GM12878 (cell line): ENCODE results near the gene FGGY. TPM values are rescaled to one million over a fixed set of nuclear protein-coding genes. Genes with fewer than 3 reads are reported as not detected.

ENCODE experiments used
- ATAC-seq: fragments of 200-7000 bp; cut with Tn5 transposase; 3 replicates; pipeline ENCODE4 v1.9.1; 2020; ENCODE audit warnings: mild to moderate bottlenecking, moderate library complexity
- BruUV-seq: library from RNA; stranded (reverse); fragments of 400-500 nt; replicated peaks from 2 replicates; lab custom pipeline; 2021; lab: Mats Ljungman, UMichigan
- CTCF ChIA-PET: fragments of 300-600 bp; sonication (Branson Sonifier 250); formaldehyde crosslinking; extraction: SDS; loops from one replicate; lab custom pipeline; 2021; ENCODE audit warnings: inconsistent platforms; lab: Yijun Ruan, JAX
- POLR2A ChIA-PET: fragments of 350-600 bp; formaldehyde crosslinking; extraction: SDS; loops from one replicate; lab custom pipeline; 2021; ENCODE audit warnings: inconsistent platforms; lab: Charles Lee
- RAD21 ChIA-PET: fragments of 300-600 bp; sonication (Branson Sonifier 250); formaldehyde crosslinking; loops from one replicate; lab custom pipeline; 2023; ENCODE audit warnings: antibody characterized with exemption; ENCODE audit not compliant: unreplicated experiment; lab: Charles Lee
- SMC1A ChIA-PET: fragments of 300-600 bp; sonication (Branson Sonifier 250); formaldehyde crosslinking; loops from one replicate; lab custom pipeline; 2023; ENCODE audit not compliant: unreplicated experiment, uncharacterized antibody; lab: Charles Lee
- DNase-seq: peaks from one replicate; pipeline ENCODE4 v3.0.0-alpha.2; 2011; ENCODE audit warnings: low read depth, low spot score
- FAIRE-seq: peaks from 3 replicates; lab custom pipeline; 2011; peaks lifted over from hg19 to GRCh38; lab: Jason Lieb, UNC
- H2AFZ ChIP-seq: 2 replicates; pipeline ENCODE4 v1.6.0; 2011; ENCODE audit warnings: low read depth, low read length, control low read depth; ENCODE audit not compliant: control insufficient read depth
- H3K27ac ChIP-seq: 2 replicates; pipeline ENCODE4 v1.5.1; 2011; ENCODE audit warnings: control low read depth; ENCODE audit not compliant: control insufficient read depth, insufficient read depth
- H3K27me3 ChIP-seq, 2 experiments: replicated peaks in 1 of 2; 2 replicates each; pipeline versions ENCODE4 v1.6.0 to v1.6.1; 2011; ENCODE audit warnings: low read length in 1 of 2; ENCODE audit not compliant: control insufficient read depth in 2 of 2, insufficient read depth in 2 of 2
- H3K36me3 ChIP-seq, 2 experiments: 2 replicates each; pipeline ENCODE4 v1.5.1; 2011; ENCODE audit warnings: low read length in 1 of 2; ENCODE audit not compliant: control insufficient read depth in 2 of 2, insufficient read depth in 2 of 2
- H3K4me1 ChIP-seq: 2 replicates; pipeline ENCODE4 v1.6.1; 2011; ENCODE audit warnings: mild to moderate bottlenecking, low read length, moderate library complexity, mixed read lengths; ENCODE audit not compliant: control insufficient read depth, insufficient read depth
- H3K4me2 ChIP-seq: 2 replicates; pipeline ENCODE4 v1.6.0; 2011; ENCODE audit warnings: control low read depth; ENCODE audit not compliant: control insufficient read depth, insufficient read depth
- H3K4me3 ChIP-seq: fragments of 200-600 bp; sonication (generic); 2 replicates; pipeline ENCODE4 v1.5.1; 2016
- H3K79me2 ChIP-seq: 2 replicates; pipeline ENCODE4 v1.6.0; 2011; ENCODE audit warnings: low read length; ENCODE audit not compliant: control insufficient read depth, insufficient read depth
- H3K9ac ChIP-seq: 2 replicates; pipeline ENCODE4 v1.8.0; 2011; ENCODE audit warnings: low read length, control low read depth, mixed read lengths; ENCODE audit not compliant: control insufficient read depth, insufficient read depth
- H3K9me3 ChIP-seq: replicated peaks from 3 replicates; pipeline ENCODE4 v1.5.1; 2011; ENCODE audit warnings: mild to moderate bottlenecking, low read length; ENCODE audit not compliant: control insufficient read depth, insufficient read depth
- H4K20me1 ChIP-seq: 2 replicates; pipeline ENCODE4 v1.6.0; 2011; ENCODE audit not compliant: control insufficient read depth, insufficient read depth
- BHLHE40 ChIP-seq, 2 experiments: fragments of 450-650 bp in 1 of 2; IDR thresholded peaks; 2 replicates each; pipeline ENCODE4 v1.6.1; 2011 to 2017; ENCODE audit warnings: low read depth in 2 of 2, borderline replicate concordance in 1 of 2, improper control_type of control experiment in 1 of 2, low read length in 1 of 2, mild to moderate bottlenecking in 1 of 2
- FOXK2 ChIP-seq: fragments of 450-650 bp; IDR thresholded peaks from 2 replicates; pipeline ENCODE4 v1.6.1; 2017; ENCODE audit warnings: mild to moderate bottlenecking, moderate library complexity
- KAT2A ChIP-seq: conservative IDR thresholded peaks from 2 replicates; pipeline ENCODE4 v1.6.1; 2011; ENCODE audit warnings: low read depth, low read length; ENCODE audit not compliant: control insufficient read depth
- ZZZ3 ChIP-seq: IDR thresholded peaks from 2 replicates; pipeline ENCODE4 v1.6.1; 2011; ENCODE audit warnings: low read depth; ENCODE audit not compliant: control insufficient read depth, insufficient read length
- WGBS: methylation state at CpG from one replicate; pipeline ENCODE4 v1.1.6; 2016; ENCODE audit warnings: low lambda C conversion rate; ENCODE audit not compliant: insufficient replicate concordance, insufficient coverage; ENCODE audit errors: missing lambda C conversion rate; 5-methylcytosine and 5-hydroxymethylcytosine counted together
- in situ Hi-C: fragments of 300-500 bp; cut with MboI; formaldehyde crosslinking; loops from 9 replicates; pipeline ENCODE4 v1.14.3; 2018; ENCODE audit warnings: mixed read lengths
- intact Hi-C: fragments of 100-400 bp; cut with micrococcal nuclease; formaldehyde crosslinking; loops from one replicate; pipeline ENCODE4 v1.14.2; 2022; ENCODE audit not compliant: unreplicated experiment
- polyA plus RNA-seq, 11 experiments: library from polyadenylated mRNA; depleted of rRNA in 4 of 11; unstranded in 6 of 11; stranded (reverse) in 5 of 11; fragments of >200 nt; fragmentation: Nextera tagmentation in 4 of 11; fragmentation: Illumina TruSeq in 1 of 11; extraction: Ambion mirVana in 4 of 11; extraction: Trizol in 1 of 11; gene quantifications; 1 replicate in 1 of 11; 2 replicates in 10 of 11; pipeline versions ENCODE4 v1.2.1 to v1.2.3, GENCODE V29; 2011 to 2016; ENCODE audit warnings: inconsistent platforms in 2 of 11, missing spikeins in 2 of 11, low read depth in 1 of 11
- total RNA-seq, 4 experiments: library from RNA; depleted of rRNA in 3 of 4; stranded (reverse); fragments of >200 nt in 3 of 4; fragmentation: Illumina TruSeq in 1 of 4; extraction: Trizol in 1 of 4; gene quantifications; 2 replicates each; pipeline versions ENCODE4 v1.2.1 to v1.2.3, GENCODE V29; 2013 to 2021
- TF ChIP-seq, protein P1 (sequence below): fragments of 450-650 bp; IDR thresholded peaks from 2 replicates; pipeline ENCODE4 v1.6.1; 2016; ENCODE audit warnings: mild to moderate bottlenecking

The FGGY gene
- total and polyA plus RNA-seq, 10 of the 15 experiments (the other 5 are each of a cell fraction or from before 2014, with no cell fraction given): 6.2 to 11.9 (median 7.5) TPM

GRCh38 chr1:59592924-59593323 is 296.0 kb downstream of the FGGY start:
- SMC1A ChIA-PET: interaction anchor here (1.5 kb wide), 1 partner anchor 9 kb away, joined by 5 read pairs; no protein-coding TSS in a partner anchor
- POLR2A ChIA-PET: no interaction called here
- Histone ChIP-seq H3K27ac (no peak overlapping the region), H3K27me3 (no peaks in the 10 kb centered on the region), H3K4me3 (no peak overlapping the region), H3K4me2 (no peak overlapping the region), H3K4me1 (no peaks in the 10 kb centered on the region), H3K36me3 (no peaks in the 10 kb centered on the region), H4K20me1 (no peaks in the 10 kb centered on the region), H3K9me3 (no peaks in the 10 kb centered on the region), H3K79me2 (no peaks in the 10 kb centered on the region), H3K9ac (no peak overlapping the region), H2AFZ (no peak overlapping the region)
- in situ Hi-C loops (no loop called here), intact Hi-C loops (no loop called here)
- no peak for DNase-seq
- no TSS peak for BruUV-seq
- FAIRE-seq: no peak
- TF ChIP-seq FOXK2 (no peak), KAT2A (no peak), BHLHE40 (IDR thresholded peaks at IDR 0.05; ENCODE audit: borderline replicate concordance in 1 of 2, low read depth in 2 of 2, low read length in 1 of 2) (0 out of 4 replicates have a peak, but pooled peaks of 1 of the 2 experiments have one; percentile 11), ZZZ3 (no peak)
- TF ChIP-seq, protein P1, sequence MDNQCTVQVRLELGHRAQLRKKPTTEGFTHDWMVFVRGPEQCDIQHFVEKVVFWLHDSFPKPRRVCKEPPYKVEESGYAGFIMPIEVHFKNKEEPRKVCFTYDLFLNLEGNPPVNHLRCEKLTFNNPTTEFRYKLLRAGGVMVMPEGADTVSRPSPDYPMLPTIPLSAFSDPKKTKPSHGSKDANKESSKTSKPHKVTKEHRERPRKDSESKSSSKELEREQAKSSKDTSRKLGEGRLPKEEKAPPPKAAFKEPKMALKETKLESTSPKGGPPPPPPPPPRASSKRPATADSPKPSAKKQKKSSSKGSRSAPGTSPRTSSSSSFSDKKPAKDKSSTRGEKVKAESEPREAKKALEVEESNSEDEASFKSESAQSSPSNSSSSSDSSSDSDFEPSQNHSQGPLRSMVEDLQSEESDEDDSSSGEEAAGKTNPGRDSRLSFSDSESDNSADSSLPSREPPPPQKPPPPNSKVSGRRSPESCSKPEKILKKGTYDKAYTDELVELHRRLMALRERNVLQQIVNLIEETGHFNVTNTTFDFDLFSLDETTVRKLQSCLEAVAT: no peak
- RAD21 ChIA-PET: no interaction called here
- CTCF ChIA-PET: no interaction called here
- 50% methylated on average over 2 of the region's 2 CpGs for WGBS
- ATAC-seq: peak; percentile 45
